ENCODE data around the gene SLC5A10. TPM values are rescaled to one million over a fixed set of nuclear protein-coding genes. Genes with fewer than 3 reads are reported as not detected.
A peak's percentile ranks its signal among the peaks of the same experiment; 100 is the strongest.

Gene SLC5A10
- polyA plus RNA-seq, 1 of the 3 experiments (the other 2 are of a cell fraction) = not detected

- Histone ChIP-seq H3K4me1 (ENCODE audit: control insufficient read depth in 1 of 2, insufficient read depth in 2 of 2, low read depth in 1 of 2, low read length in 1 of 2) (peaks cover 8 to 11% of the 10 kb centered on the region in 2 experiments; a peak in 2 of 4 replicates), H4K20me1 (ENCODE audit: insufficient read depth) (no peaks in the 10 kb centered on the region), H3K9me2 (no peaks in the 10 kb centered on the region), H3K36me3 (replicated peaks in 1 of 2; ENCODE audit: control insufficient read depth in 1 of 2, insufficient read depth in 2 of 2, low read length in 1 of 2) (peaks cover 4 to 16% of the 10 kb centered on the region in 2 experiments), H2AFZ (ENCODE audit: low read depth) (no peak overlapping the region), H3K27ac (ENCODE audit: low read depth in 2 of 2, low read length in 1 of 2) (no peak overlapping the region), H3K79me2 (ENCODE audit: insufficient read depth) (peaks cover 85% of the 10 kb centered on the region), H3K4me3 (ENCODE audit: low read depth in 2 of 2, low read length in 1 of 2) (no peak overlapping the region), H3K9ac (no peak overlapping the region), H3K4me2 (no peak overlapping the region), H3K9me3 (peaks cover 13% of the 10 kb centered on the region; the same call in 1 of the 2 replicates), H3K27me3 (ENCODE audit: insufficient read depth) (no peaks in the 10 kb centered on the region), H3F3A (replicated peaks; ENCODE audit: insufficient read depth) (no peaks in the 10 kb centered on the region)
- POLR2A ChIA-PET = no interaction called here
- WGBS (ENCODE audit: low lambda C conversion rate) = 100% methylated on average over 2 of the region's 6 CpGs
- CTCF ChIA-PET = interaction anchor here (1.4 to 3.2 kb wide), 2 partner anchors 17 to 39 kb away, joined by 3 to 14 read pairs; no protein-coding TSS in a partner anchor
- DNase-seq = no peak
- TF ChIP-seq GABPA (IDR thresholded peaks at IDR 0.05; ENCODE audit: low read depth) = no peak
- no peak for TF ChIP-seq USF2 (IDR thresholded peaks at IDR 0.05; ENCODE audit: borderline replicate concordance, low read depth, low read length)
- TF ChIP-seq, protein P1, sequence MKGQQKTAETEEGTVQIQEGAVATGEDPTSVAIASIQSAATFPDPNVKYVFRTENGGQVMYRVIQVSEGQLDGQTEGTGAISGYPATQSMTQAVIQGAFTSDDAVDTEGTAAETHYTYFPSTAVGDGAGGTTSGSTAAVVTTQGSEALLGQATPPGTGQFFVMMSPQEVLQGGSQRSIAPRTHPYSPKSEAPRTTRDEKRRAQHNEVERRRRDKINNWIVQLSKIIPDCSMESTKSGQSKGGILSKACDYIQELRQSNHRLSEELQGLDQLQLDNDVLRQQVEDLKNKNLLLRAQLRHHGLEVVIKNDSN (IDR thresholded peaks at IDR 0.05; ENCODE audit: borderline replicate concordance, low read depth) = no peak
- no peak for TF ChIP-seq YY1 (IDR thresholded peaks at IDR 0.05; ENCODE audit: low read depth)
- no peak for TF ChIP-seq MEF2A (IDR thresholded peaks at IDR 0.05; ENCODE audit: borderline replicate concordance, low read depth)
- TF ChIP-seq ELF1 (IDR thresholded peaks at IDR 0.05) = no peak
- TF ChIP-seq, protein P2, sequence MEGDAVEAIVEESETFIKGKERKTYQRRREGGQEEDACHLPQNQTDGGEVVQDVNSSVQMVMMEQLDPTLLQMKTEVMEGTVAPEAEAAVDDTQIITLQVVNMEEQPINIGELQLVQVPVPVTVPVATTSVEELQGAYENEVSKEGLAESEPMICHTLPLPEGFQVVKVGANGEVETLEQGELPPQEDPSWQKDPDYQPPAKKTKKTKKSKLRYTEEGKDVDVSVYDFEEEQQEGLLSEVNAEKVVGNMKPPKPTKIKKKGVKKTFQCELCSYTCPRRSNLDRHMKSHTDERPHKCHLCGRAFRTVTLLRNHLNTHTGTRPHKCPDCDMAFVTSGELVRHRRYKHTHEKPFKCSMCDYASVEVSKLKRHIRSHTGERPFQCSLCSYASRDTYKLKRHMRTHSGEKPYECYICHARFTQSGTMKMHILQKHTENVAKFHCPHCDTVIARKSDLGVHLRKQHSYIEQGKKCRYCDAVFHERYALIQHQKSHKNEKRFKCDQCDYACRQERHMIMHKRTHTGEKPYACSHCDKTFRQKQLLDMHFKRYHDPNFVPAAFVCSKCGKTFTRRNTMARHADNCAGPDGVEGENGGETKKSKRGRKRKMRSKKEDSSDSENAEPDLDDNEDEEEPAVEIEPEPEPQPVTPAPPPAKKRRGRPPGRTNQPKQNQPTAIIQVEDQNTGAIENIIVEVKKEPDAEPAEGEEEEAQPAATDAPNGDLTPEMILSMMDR (IDR thresholded peaks at IDR 0.05) = no peak
- no peak for TF ChIP-seq JUND (IDR thresholded peaks at IDR 0.05)
- TF ChIP-seq NRF1 (IDR thresholded peaks at IDR 0.05; ENCODE audit: low read depth, low read length) = no peak
- TF ChIP-seq NFIC (IDR thresholded peaks at IDR 0.05; ENCODE audit: borderline replicate concordance) = no peak
- TF ChIP-seq, protein P3, sequence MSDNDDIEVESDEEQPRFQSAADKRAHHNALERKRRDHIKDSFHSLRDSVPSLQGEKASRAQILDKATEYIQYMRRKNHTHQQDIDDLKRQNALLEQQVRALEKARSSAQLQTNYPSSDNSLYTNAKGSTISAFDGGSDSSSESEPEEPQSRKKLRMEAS (IDR thresholded peaks at IDR 0.05; ENCODE audit: low read depth) = no peak
Observed at GRCh38 chr17:18999911-19000310, 47.9 kb downstream of the SLC5A10 start.

DNA sequence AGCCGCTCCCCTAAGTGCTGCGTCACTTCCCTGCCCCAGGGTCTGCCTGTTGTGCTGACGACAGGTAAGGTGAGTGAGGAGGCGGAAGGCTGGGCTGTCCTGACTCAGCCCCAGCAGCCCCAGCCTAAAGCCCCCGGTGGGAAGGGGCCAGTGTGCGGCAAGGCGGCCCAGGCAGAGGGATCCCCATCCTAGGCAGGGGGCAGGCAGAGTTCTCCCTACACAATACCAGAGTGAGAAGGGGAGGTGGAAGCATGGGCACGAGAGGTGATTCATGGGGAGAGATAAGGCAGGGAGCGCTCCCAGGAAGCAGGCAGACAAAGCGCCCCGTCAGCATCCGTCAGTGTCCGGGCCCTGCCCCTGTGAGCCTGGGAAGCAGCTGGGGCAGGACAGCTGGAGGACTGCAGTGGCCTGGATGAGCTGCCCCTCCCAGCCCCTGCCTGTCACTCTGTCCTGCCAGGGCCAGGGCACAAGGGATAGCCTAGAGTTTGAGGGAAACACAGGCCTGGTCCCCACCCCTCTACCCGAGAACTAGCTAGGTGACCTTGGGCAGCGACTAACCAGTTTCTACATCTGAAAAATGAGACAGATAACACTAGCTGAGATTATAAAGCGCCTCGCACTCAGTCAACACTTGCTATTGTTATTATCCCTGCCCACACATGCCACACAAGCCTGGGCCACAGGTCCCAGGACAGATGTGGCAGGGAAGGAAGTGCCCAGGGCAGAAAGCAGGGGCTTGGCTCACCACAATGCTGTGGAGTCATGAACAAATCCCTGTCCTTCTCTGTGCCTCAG is 48.8 kb downstream of the SLC5A10 start:
- no peak overlapping the region for H3K4me3 ChIP-seq (ENCODE audit: low read depth in 2 of 2, low read length in 1 of 2)
- H3K27ac ChIP-seq (ENCODE audit: low read depth in 2 of 2, low read length in 1 of 2) = no peak overlapping the region
- ChIA-PET CTCF (interaction anchor here (0.8 to 3.2 kb wide), 3 partner anchors 16 to 39 kb away, joined by 3 to 14 read pairs (median 3); no protein-coding TSS in a partner anchor), POLR2A (no interaction called here)
- H3K9me2 ChIP-seq = no peaks in the 10 kb centered on the region
- peaks cover 5% of the 10 kb centered on the region; the same call in 1 of the 2 replicates for H3K9me3 ChIP-seq
- no peaks in the 10 kb centered on the region for H4K20me1 ChIP-seq (ENCODE audit: insufficient read depth)
- peaks cover 8 to 14% of the 10 kb centered on the region in 2 experiments; a peak in 2 of 4 replicates for H3K4me1 ChIP-seq (ENCODE audit: control insufficient read depth in 1 of 2, insufficient read depth in 2 of 2, low read depth in 1 of 2, low read length in 1 of 2)
- peak overlapping the region; percentile 30; the same call in 1 of the 2 replicates for H3K4me2 ChIP-seq
- H3F3A ChIP-seq (replicated peaks; ENCODE audit: insufficient read depth) = no peaks in the 10 kb centered on the region
- H3K36me3 ChIP-seq (replicated peaks in 1 of 2; ENCODE audit: control insufficient read depth in 1 of 2, insufficient read depth in 2 of 2, low read length in 1 of 2) = peaks cover 4 to 9% of the 10 kb centered on the region in 2 experiments
- no peak overlapping the region for H3K9ac ChIP-seq
- no peak overlapping the region for H2AFZ ChIP-seq (ENCODE audit: low read depth)
- DNase-seq = peak; percentile 74
- no peaks in the 10 kb centered on the region for H3K27me3 ChIP-seq (ENCODE audit: insufficient read depth)
- WGBS (ENCODE audit: low lambda C conversion rate) = 94% methylated on average over 12 of the region's 17 CpGs
- H3K79me2 ChIP-seq (ENCODE audit: insufficient read depth) = peaks cover 77% of the 10 kb centered on the region
- no peak for TF ChIP-seq TAF1 (IDR thresholded peaks at IDR 0.05; ENCODE audit: borderline replicate concordance, low read depth, low read length)
- TF ChIP-seq FOXM1 (IDR thresholded peaks at IDR 0.05; ENCODE audit: low read depth) = no peak
- no peak for TF ChIP-seq MXI1 (IDR thresholded peaks at IDR 0.05; ENCODE audit: low read depth, low read length)
- TF ChIP-seq, protein P2 (IDR thresholded peaks at IDR 0.05) = no peak
- no peak for TF ChIP-seq RFX5 (IDR thresholded peaks at IDR 0.05; ENCODE audit: low read length)
- no peak for TF ChIP-seq RAD21 (IDR thresholded peaks at IDR 0.05; ENCODE audit: low read length)
- TF ChIP-seq, protein P4, sequence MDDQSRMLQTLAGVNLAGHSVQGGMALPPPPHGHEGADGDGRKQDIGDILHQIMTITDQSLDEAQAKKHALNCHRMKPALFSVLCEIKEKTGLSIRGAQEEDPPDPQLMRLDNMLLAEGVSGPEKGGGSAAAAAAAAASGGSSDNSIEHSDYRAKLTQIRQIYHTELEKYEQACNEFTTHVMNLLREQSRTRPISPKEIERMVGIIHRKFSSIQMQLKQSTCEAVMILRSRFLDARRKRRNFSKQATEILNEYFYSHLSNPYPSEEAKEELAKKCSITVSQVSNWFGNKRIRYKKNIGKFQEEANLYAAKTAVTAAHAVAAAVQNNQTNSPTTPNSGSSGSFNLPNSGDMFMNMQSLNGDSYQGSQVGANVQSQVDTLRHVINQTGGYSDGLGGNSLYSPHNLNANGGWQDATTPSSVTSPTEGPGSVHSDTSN (IDR thresholded peaks at IDR 0.05) = no peak
- TF ChIP-seq SMC3 (IDR thresholded peaks at IDR 0.05; ENCODE audit: low read depth, low read length) = no peak
- TF ChIP-seq TEAD4 (IDR thresholded peaks at IDR 0.05; ENCODE audit: borderline replicate concordance, insufficient read depth) = no peak
- no peak for TF ChIP-seq NFIC (IDR thresholded peaks at IDR 0.05; ENCODE audit: borderline replicate concordance)
